ENCODE data around the gene ASCL2. TPM values are rescaled to one million over a fixed set of nuclear protein-coding genes. Genes with fewer than 3 reads are reported as not detected.

ASCL2 gene
- total RNA-seq, 1 experiment from 2014 or later, result 0.35 TPM

GRCh38 chr11:2271327-2272227 is 1.2 kb upstream of the ASCL2 start:
- H3K4me1 ChIP-seq (ENCODE audit: insufficient read depth, low read length), result no peaks in the 10 kb centered on the region
- H3K14ac ChIP-seq (ENCODE audit: insufficient read depth, low read length), result no peak overlapping the region; the same call in 1 of the 2 replicates
- H2BK12ac ChIP-seq (ENCODE audit: insufficient read length, low read depth, low read length), result no peak overlapping the region
- H3K36me3 Mint-ChIP-seq (ENCODE audit: insufficient read depth in 1 of 3, low read depth in 3 of 3), result no peaks in the 10 kb centered on the region; a peak in 1 of 7 replicates
- H3K79me1 ChIP-seq (ENCODE audit: insufficient read depth, low read depth, low read length, poor library complexity, severe bottlenecking), result no peaks in the 10 kb centered on the region
- WGBS (ENCODE audit: extremely low coverage, insufficient read length, low lambda C conversion rate), result no CpG with 5 or more reads among the region's 45 CpGs
- no peaks in the 10 kb centered on the region for H3K79me2 ChIP-seq (ENCODE audit: insufficient read depth, low read length)
- peaks cover 29% of the 10 kb centered on the region; the same call in 1 of the 2 replicates for H3K27me3 ChIP-seq (ENCODE audit: insufficient read depth, low read length)
- peaks cover 0 to 3% of the 10 kb centered on the region in 2 experiments; a peak in 4 of 5 replicates for H3K9me3 Mint-ChIP-seq
- H3K23ac ChIP-seq (ENCODE audit: insufficient read length, low read depth, low read length), result no peak overlapping the region
- H3K23me2 ChIP-seq (ENCODE audit: insufficient read length, low read depth, low read length, poor library complexity, severe bottlenecking), result peaks cover 7% of the 10 kb centered on the region
- H3K27me3 Mint-ChIP-seq (ENCODE audit: low read depth), result peaks cover 93% of the 10 kb centered on the region
- no peak overlapping the region for H4K8ac ChIP-seq (replicated peaks; ENCODE audit: insufficient read length, low read depth, low read length)
- H3K4me1 Mint-ChIP-seq, result peaks cover 4 to 13% of the 10 kb centered on the region in 2 experiments
- no peak overlapping the region for H3K27ac Mint-ChIP-seq
- no peak overlapping the region for H2BK15ac ChIP-seq (ENCODE audit: low read depth, low read length)
- H4K91ac ChIP-seq (ENCODE audit: insufficient read length, low read depth, low read length), result no peak overlapping the region
- peak overlapping the region in 1 of 2 experiments; percentile 72; a peak in 3 of 5 replicates for H3K4me3 Mint-ChIP-seq
- no peak overlapping the region for H3K18ac ChIP-seq (ENCODE audit: insufficient read length, low read depth, low read length)
- H3K56ac ChIP-seq (ENCODE audit: insufficient read length, low read depth, low read length), result no peak overlapping the region
- no peak overlapping the region for H2AFZ ChIP-seq (ENCODE audit: low read length)
- DNase-seq, result peak; percentile 37
- H4K20me1 ChIP-seq (ENCODE audit: control insufficient read depth, insufficient read depth, insufficient read length), result peaks cover 4% of the 10 kb centered on the region
- H3K4me2 ChIP-seq (ENCODE audit: insufficient read depth, insufficient read length, low read length), result no peak overlapping the region
- H3T11ph ChIP-seq (ENCODE audit: low read length), result no peak overlapping the region
- no peak overlapping the region for H2AK5ac ChIP-seq (ENCODE audit: insufficient read length, low read length)
- no peak overlapping the region for H2BK120ac ChIP-seq (ENCODE audit: low read depth, low read length, poor library complexity, severe bottlenecking)
- H3K4ac ChIP-seq (ENCODE audit: low read depth, low read length), result no peak overlapping the region
- no peak overlapping the region for H4K5ac ChIP-seq (ENCODE audit: insufficient read length, low read depth, low read length)
- no peak overlapping the region for H3K27ac ChIP-seq (ENCODE audit: insufficient read length, low read depth, low read length)
- H2BK5ac ChIP-seq (ENCODE audit: insufficient read length, low read length), result no peak overlapping the region
- H2BK20ac ChIP-seq (ENCODE audit: low read depth, low read length, poor library complexity, severe bottlenecking), result no peak overlapping the region
- no peak overlapping the region for H3K9ac ChIP-seq (ENCODE audit: extremely low read depth, insufficient read length, low read length)
- no peaks in the 10 kb centered on the region for H3K9me3 ChIP-seq (ENCODE audit: control insufficient read depth, low read depth, low read length)
- TF ChIP-seq, protein P1, sequence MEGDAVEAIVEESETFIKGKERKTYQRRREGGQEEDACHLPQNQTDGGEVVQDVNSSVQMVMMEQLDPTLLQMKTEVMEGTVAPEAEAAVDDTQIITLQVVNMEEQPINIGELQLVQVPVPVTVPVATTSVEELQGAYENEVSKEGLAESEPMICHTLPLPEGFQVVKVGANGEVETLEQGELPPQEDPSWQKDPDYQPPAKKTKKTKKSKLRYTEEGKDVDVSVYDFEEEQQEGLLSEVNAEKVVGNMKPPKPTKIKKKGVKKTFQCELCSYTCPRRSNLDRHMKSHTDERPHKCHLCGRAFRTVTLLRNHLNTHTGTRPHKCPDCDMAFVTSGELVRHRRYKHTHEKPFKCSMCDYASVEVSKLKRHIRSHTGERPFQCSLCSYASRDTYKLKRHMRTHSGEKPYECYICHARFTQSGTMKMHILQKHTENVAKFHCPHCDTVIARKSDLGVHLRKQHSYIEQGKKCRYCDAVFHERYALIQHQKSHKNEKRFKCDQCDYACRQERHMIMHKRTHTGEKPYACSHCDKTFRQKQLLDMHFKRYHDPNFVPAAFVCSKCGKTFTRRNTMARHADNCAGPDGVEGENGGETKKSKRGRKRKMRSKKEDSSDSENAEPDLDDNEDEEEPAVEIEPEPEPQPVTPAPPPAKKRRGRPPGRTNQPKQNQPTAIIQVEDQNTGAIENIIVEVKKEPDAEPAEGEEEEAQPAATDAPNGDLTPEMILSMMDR (conservative IDR thresholded peaks at IDR 0.05), result no peak

Data from H9 (cell line).